Inflammatory macrophage (primary cell): Measurements from ENCODE around the gene KRT222.

Experiments used
- DNase-seq, 2 donors: peaks; one replicate each; pipeline ENCODE4 v3.0.0-alpha.2; 2020 to 2022

Gene KRT222

DNA sequence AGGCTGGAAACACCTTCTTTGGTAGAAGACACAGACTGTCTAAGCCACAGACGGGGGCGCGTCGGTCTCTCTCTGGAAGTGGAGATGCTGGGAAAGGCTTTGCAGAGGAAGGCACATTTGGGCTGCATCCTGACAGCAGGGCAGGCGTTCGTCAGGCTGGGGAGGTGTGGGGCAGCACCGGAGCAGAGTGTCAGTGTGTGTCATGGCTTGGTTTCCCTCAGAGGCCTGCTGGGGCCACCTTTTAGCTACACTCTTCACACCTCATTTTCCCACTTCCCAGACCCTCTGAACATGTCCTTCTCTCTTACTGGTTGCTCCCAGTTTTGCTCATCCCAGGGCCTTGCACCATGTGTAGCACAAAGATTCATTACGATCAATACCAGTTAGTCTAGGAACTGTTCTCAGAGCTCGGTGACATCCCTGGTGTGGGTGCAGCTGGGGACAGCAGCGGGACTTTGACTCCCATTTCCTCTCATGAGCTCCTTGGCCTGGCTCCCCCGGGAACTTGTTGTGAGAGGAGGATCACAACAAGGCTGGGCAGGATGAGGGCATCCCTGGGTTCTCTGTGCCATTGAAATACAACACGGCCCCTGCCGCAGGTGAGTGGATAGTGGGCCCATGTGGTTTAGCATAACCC, 50.4 kb downstream of the KRT222 start:
- DNase-seq, result no peak

DNA sequence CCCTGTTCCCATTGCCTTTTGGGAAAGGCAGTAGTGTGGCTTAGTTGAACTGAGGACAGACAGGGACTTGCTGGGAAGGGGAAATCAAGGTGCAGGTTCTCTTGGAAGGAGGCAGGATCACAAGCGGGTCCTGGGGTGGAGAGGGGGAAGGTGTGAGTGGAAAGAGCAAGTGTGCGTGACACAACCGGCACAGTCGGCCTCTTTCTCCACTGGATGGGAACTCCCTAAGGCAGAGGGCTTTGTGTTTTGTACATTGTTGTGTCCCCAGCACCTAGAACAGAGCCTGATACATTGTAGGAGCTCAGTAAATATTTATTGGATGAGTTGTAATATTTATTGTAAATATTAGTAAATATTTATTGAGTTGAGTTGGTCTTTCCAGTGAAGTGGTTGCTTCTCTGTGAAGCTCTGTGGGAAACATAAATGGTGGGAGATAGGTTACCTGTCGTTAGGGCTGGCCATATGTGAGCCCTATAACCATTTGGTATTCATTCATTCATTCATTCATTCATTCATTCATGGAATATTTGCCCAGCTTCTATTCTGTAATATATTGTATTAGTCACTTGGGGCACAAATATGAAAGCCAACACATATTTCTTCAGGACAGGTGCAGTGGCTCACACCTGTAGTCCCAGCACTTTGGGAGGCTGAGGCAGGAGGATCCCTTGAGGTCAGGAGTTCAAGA, 51.4 kb downstream of the KRT222 start:
- no peak for DNase-seq

DNA sequence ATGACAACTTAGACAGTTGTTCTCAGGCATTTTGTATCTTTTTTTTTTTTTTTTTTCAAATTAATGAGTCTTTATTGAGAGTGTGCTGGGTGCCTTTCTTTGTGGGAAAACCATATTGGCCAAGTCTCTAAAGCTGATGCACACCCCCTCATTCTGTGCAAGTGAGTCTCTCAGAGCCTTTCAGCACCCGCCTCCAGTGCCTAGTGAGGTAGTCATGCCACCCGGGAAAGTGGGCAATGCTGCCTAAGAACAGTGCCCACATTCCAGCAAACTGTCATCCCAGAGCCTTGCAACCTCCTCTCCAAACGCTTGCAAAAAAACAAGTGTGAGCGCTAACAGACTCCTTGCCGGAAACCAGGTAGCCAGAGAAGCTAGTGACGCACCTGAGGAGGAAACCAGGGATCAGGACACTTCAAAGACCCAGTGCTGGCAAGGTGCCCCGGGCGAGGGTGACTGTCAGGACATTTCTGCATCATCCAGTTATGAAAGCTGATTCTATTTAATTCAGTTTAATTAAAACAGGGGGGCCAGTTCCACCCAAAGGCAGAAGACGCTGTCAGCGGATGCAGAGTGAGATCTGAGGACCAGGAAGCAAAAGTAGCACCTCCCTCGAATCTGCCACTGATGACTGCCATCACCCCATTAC, 52.3 kb downstream of the KRT222 start:
- DNase-seq, result no peak

DNA sequence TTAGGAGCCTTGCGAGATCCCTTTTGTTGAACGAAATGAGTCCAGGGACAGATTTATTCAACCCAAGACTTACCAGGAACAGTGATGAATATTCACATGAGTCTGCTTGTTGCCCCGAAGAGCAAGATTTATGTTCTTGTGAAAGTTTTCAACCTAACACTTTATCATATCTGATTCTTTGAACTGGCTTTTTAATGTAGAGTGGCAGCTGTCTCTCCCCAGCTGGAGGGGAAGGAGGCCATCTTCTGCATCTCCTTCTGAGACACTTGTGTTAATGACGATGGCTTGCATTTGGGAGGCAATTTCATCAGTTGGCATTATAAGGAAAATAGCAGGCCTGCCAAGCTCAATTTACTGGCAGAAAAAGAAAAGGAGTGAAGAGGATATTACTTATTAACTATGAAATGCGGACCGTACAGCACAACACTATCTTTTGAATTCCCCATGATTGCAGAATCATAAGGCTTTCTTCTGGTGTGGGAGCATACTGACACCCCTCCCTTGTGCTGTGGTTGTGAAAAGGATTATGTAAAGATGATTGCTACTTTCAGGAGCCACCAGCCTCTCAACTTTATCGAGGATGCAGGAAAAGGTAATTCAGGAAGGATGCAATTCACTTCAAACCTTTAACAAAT, 53.0 kb downstream of the KRT222 start:
- no peak for DNase-seq

DNA sequence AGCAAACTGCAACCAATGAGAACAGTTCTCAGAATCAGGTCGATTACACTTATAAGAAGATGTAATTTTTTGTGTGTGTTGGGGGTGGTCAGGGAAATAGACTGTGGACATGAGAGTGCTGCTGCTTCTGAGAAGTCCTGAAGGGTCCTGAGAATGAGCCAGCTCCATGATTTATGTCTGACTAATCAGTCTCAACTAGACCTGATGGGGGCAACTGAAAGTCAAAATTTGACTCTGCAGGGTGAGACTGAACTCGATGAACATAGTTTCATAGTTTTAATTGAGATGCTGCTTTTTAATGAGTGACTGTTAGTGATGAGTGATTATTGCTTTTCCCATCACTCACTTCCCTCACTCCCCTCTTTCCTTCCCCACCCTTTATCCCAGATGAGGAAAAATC, 54.6 kb downstream of the KRT222 start:
- no peak for DNase-seq

DNA sequence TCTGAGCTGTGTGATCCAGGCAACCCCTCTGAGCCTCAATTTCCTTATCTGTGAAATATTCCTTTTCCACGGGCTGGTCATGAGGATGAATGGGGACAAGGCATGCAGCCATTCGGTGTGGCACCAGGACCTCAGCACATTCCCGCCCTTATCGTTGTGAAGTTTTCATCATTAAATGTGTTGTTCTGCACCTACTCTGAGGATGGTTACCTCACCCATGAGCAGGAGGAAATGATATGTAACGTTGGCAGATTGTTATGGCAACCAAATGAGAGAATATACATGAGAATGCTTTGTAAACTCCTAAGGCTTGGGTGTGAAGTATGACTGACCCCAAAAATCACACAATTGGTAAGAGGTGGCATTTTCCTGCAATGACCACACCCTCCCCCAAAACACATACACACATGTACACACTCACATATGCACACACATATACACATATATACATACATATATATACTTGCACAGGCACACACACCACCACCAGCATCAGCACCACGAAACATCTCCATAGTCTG, 56.9 kb downstream of the KRT222 start:
- DNase-seq, result no peak

DNA sequence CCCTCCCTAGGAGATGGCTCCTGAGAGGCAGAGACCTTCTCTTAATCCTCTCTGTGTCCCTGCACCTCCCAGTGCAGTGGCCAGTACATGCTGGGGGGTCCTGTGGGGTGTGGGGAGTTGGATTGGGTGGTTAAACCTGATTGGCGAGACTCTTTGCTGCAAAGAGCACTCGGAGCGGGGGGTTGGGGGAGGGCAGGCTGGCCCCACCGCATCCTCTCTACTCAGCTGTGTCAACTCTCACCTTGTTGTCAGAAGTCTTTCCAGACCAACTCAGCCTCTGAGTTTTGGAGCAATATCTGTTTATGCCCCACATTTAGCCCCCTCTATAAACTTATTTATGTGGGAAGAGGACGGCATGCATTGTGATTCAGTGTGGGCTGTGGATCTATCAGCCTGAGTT, 57.3 kb downstream of the KRT222 start:
- DNase-seq, result no peak

DNA sequence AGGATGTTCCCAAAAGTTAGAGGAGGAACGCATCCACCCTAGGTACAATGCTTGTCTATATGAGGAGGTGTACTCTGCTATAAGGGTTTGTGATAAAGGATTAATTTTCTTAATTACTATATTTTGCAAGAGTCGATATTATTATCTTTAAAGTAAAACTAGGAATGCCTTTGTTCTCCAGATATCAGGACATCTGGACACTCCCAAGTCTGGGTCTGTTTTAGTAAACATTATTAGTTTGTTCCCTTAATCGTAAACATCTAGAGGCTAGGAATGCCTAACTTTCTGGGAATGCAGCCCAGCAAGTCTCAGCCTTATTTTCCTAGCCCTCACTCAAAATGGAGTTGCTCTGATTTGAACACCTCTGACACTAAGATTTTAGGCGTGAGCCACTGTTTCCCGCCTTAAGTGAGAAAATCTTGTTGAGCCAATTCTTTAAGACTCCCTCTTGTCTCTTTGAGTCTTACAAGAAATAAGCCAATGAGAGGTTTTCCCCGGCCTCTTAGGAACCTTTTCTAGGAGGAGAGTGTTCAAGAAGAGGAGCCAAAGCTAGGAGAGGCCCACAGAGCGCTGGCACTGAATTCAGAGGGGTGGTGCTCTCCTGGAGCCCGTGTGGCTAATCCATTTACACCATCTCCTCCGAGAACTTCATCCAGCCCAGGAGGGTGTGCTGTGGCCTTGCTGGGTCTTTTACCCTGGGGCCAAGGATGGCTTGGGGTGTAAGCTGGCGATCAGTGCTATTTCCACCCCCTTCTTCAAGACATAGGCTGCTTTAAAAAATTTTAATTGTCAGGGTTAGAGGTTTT, 58.2 kb downstream of the KRT222 start:
- DNase-seq, result no peak

DNA sequence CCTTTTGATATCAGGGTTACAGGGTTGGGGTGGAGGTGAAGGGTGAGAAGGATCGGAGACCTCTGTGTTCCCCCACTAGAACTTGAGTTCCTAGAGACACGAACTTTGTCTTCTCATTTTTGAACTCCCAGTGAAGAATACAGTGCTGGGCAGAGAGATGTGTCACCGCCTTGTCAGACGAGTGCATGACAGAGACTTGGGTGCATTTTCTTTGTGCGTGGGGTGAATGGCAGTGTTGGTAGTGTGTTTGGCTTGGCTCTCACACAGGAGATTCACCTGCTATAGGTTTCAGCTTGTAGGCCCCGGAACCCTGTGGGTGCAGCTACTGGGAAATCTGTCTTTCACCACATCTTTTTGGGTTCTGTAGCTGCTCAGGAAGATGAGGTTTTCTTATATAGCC, 59.7 kb downstream of the KRT222 start:
- DNase-seq, result no peak
